Spleen (tissue), 7 donors: ENCODE data around the gene RIMS3.

Experiments used
- POLR2AphosphoS5 ChIP-seq, 3 donors: sonication (generic); formaldehyde crosslinking; IDR thresholded peaks; one replicate each; pipeline ENCODE4 v1.5.1; 2017; ENCODE audit warnings: antibody characterized with exemption in 3 of 3
- TF ChIP-seq, protein P1 (sequence below), 11 experiments: fragments of 200-600 bp in 7 of 11; fragments of 450-650 bp in 4 of 11; sonication (generic) in 4 of 11; IDR thresholded peaks in 8 of 11; conservative IDR thresholded peaks in 3 of 11; 1 replicate in 7 of 11; 2 replicates in 4 of 11; pipeline versions ENCODE4 v1.4.0 to v1.8.0; 2016 to 2021; ENCODE audit warnings: antibody characterized with exemption in 11 of 11, inconsistent platforms in 4 of 11, mild to moderate bottlenecking in 1 of 11
- donor health status: DM: no; HTN: no; CAD: no; lungs with moderate emphysema.
- donor health status: DM: no; HTN: no; CAD: no.
- donor health status: DM: no; HTN: no; CAD: no.

- TF ChIP-seq, protein P1, sequence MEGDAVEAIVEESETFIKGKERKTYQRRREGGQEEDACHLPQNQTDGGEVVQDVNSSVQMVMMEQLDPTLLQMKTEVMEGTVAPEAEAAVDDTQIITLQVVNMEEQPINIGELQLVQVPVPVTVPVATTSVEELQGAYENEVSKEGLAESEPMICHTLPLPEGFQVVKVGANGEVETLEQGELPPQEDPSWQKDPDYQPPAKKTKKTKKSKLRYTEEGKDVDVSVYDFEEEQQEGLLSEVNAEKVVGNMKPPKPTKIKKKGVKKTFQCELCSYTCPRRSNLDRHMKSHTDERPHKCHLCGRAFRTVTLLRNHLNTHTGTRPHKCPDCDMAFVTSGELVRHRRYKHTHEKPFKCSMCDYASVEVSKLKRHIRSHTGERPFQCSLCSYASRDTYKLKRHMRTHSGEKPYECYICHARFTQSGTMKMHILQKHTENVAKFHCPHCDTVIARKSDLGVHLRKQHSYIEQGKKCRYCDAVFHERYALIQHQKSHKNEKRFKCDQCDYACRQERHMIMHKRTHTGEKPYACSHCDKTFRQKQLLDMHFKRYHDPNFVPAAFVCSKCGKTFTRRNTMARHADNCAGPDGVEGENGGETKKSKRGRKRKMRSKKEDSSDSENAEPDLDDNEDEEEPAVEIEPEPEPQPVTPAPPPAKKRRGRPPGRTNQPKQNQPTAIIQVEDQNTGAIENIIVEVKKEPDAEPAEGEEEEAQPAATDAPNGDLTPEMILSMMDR (IDR thresholded peaks at IDR 0.05 in 8 of 11, conservative IDR thresholded peaks at IDR 0.05 in 3 of 11) = no peak
- no peak for TF ChIP-seq POLR2AphosphoS5 (IDR thresholded peaks at IDR 0.05)
Observed at GRCh38 chr1:40703316-40703715, 37.8 kb upstream of the RIMS3 start.
